Measurements from ENCODE around the gene GRID2IP.

The GRID2IP gene

DNA sequence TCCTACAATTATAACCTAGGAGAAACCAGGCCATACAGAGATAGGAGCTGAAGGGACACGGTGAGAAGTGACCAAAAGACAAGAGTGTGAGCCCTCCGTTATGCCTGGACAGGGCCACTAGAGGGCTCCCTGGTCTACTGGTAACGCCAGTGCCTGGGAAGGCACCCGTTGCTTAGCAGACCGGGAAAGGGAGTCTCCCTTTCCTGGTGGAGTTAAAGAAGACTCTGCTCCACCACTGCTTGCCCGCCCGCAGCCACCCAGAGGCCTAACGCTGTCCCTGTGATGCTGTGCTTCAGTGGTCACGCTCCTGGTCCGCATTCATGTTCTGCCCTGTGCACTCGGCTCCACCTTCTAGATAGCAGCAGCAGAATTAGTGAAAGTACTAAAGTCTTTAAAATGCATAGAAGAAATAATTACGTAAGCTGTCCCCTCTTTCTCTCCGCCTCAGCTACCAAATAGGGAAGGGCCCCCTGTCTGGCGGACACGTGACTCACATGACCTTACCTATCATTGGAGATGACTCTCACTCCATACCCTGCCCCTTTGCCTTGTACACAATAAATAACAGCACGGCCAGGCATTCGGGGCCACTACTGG lies 34.8 kb downstream of the GRID2IP start:
- peak in 4 of 5 experiments; percentile 40 to 59 (median 52) for DNase-seq

- no peak for DNase-seq
Observed at GRCh38 chr7:6513541-6513940, 37.7 kb downstream of the GRID2IP start.

DNA sequence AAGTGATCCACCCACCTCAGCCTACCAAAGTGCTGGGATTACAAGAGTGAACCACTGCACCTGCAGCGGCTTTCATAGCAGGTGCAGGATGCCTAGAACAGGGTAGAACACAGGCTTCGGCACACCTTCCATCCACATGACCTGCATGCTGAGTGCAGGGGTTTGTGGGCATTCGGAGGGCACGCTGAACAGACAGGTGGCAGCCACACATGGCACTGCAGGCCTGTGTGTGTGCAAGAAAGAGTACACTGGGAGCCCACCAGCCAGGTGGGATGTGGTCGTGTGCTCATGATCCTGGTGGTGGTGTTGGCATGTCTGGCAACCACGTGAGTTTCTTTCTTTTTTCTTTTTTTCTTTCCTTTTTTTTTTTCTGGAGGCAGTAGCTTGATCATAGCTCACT lies 38.4 kb downstream of the GRID2IP start:
- DNase-seq, result no peak

DNA sequence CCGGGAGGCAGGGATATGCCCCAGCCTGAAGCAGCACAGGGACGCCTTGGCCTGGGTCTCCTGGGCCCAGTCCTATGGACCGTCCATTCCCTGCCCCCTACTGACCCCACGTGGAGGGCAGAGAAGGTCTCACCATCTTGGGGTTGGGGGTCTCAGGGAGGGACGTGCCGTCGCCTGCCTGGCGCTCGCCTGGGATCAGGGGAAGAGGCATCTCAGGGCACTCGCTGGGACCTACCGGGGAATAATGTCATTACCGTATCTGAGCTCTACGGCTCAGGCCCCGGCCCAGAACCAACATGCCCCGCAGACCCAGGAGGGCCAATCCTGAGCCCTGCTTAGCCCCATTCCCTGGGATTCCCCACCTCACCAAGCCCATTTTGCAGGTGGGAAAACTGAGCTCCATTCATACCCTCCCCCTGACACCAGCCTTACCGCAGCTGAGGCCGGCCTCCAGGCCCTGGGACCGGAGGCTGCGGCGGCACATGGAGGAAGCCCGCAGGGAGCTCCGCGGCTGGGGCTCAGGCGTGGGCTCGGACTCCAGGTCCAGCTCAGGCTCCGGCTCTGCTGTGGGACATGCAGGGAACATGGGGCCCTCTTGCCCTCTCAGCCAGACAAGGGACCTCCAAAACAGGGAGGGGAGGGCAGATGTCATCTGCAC lies 40.7 kb downstream of the GRID2IP start:
- no peak for DNase-seq

DNA sequence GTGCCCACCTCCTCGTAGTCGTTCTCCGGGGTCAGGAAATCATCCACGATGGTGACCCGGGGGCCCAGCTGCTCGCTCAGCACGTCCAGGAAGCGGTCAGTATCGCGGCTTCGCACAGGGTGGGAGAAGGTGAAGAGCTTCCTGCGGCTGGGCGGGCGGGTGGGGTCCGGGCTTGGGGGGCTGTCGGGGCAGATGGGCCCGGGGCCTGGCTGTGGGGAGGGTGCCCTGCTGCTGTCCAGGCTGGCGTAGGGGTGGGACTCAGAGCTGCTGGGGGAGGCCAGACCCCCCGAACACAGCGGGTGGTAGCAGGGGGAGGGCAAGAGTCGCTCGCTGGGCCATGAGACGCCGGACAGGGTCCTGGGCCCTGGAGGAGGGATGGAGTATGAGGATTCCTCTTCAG lies 42.3 kb downstream of the GRID2IP start:
- no peak for DNase-seq

DNA sequence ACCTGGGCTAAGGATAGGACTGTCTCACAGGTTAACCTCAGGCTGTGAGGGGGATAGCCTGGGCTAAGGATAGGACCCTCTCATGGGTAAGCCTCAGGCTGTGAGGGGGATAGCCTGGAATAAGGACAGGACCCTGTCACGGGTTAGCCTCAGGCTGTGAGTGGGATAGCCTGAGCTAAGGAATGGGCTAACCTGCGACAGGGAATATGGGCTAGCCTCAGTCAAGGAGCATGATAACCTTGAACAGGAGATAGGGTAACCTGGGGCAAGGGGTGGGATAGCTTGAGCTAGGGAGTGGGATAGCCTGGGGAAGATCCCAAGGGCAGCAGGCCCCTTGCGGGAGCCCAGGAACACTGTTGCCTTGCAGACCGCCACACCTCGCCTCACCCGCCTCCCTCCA lies 42.7 kb downstream of the GRID2IP start:
- no peak for DNase-seq

DNA sequence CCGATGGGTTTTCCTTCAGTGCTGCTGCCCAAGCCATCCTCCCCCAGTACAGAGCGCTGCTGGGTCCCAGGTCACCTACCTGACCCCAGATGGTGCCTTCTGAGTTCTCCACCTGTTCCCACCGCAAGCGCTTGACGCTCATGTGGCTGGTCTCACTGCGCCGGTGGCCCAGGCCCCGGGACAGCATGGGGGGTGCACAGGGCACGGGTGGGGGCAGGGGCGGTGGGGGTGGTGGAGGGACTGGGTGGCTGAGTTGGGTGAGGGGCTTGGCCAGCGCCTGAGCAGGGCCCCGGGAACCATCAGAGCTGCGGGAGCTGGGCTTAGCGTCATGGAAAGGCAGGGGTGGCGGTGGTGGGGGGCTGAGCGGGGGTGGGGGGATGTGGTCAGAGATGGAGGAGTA lies 43.4 kb downstream of the GRID2IP start:
- DNase-seq, result no peak

DNA sequence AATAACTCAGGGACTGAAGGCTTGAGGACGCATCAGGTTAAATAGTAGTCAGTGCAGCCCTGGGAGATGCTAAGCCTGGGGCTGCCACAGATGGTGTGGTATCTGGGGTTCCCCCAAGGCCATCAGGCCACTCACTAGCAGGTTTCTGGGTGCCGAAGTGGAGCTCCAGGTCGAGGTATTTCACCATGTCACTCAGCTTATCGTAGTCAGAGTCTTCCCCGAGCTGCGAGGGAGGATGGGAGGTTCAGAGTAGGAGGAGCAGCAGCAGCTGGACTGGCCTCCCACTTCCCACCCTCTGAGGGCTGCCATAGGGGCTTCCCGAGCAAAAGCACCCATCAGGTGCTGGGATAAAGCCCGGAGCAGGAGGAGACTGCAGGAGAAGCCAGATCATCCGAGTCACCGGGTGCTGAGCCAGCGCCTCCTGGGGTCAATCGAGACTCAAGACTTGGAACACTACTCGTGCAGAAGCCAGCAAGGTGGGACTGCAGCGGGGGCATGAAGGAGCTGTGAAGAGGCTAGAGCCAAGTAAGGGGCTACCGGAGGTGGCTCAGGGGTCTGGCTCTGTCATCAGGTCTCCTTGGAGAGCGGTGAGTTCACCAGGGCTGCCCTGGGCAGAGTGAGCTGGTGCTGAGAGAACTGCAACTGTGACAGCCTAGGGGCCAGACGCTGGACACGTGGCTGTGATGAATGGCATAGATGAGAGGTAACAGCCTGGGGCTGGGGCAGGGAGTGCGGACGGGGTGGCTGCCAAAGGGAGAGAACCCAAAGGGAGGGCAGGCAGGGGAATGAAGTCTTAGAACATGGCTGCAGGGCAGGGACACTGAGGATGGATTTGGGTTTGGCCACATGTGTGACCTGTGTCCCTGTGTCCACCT lies 45.3 kb downstream of the GRID2IP start:
- DNase-seq, result no peak

DNA sequence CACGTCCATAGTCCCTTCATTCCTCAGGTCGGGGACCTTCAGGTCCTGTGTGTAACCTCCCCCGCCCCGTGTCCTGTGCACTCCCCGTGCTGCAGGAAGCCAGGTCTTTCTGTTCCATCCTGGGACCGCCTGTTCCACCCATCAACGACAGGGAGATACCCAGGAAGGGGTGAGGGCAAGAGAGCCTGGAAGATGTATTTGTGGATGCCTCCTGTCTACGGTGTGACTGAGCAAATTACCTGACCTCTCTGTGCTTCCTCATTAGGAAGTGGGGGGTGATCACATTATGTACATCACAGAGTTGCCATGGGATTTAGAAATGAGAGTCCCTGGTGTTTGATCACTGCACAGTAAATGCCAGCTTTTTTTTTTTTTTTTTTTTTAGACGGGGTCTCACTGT lies 46.3 kb downstream of the GRID2IP start:
- no peak for DNase-seq

- no peak for DNase-seq
Observed at GRCh38 chr7:6502886-6503285, 48.4 kb downstream of the GRID2IP start.

DNA sequence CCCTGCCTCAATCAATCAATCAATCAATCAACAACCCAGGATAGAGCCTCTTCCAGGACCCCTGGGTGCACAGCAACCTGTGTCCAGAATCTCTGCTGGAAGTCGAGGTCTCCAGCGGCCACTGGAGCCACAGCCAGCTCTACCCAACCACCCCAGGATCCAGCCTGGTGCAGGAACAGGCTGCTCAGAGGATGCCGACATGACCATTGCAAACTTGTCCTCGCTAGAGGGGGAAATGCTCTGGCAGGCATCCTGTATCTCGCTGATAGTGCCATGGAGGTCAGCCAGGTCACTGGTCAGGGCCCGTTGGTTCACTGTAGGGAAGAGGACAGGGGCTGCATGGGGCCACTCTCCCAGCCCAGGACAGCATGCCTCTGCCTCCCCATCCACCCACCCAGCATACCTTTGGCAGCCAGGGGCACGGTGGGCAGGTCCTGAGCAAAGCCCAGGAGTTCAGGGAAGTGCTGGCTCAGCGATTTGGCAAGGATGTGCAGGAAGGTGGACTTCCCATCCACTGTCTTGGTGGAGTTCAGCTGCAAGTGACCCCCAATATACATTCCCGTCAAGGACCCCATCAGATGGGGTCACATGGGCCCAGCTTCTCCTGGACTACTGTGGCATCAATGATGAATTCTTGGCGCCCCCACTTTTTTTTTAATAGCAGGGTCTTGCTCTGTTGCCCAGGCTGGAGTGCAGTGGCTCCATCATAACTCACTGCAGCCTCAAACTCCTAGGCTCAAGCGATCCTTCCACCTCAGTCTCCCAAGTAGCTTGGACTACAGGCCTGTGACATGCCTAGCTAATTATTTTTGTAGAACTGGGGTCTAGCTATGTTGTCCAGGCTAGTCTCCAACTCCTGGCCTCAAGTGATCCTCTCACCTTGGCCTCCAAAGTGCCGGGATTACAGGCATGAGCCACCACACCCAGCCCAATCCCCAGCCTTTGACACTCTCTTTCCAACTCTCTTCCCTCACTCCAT lies 49.4 kb downstream of the GRID2IP start:
- no peak for DNase-seq

GRCh38 chr7:6500691-6501090 lies 50.6 kb downstream of the GRID2IP start:
- DNase-seq, result no peak

- DNase-seq, result no peak
Observed at GRCh38 chr7:6497994-6498393, 53.3 kb downstream of the GRID2IP start.

DNA sequence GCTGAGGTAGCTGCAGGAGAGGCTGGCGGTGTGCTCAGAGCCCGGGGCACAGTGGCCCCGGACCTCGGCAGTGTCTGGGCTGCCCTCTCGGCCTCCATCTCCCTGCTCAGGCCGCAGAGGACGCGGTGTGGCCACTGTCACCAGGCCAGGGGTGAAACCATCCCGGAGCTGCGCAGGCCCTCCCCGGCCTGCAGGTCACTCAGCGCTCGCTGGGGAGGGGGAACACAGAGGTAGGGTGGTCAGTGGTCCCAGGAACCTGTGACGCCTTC lies 53.7 kb downstream of the GRID2IP start:
- DNase-seq, result no peak

DNA sequence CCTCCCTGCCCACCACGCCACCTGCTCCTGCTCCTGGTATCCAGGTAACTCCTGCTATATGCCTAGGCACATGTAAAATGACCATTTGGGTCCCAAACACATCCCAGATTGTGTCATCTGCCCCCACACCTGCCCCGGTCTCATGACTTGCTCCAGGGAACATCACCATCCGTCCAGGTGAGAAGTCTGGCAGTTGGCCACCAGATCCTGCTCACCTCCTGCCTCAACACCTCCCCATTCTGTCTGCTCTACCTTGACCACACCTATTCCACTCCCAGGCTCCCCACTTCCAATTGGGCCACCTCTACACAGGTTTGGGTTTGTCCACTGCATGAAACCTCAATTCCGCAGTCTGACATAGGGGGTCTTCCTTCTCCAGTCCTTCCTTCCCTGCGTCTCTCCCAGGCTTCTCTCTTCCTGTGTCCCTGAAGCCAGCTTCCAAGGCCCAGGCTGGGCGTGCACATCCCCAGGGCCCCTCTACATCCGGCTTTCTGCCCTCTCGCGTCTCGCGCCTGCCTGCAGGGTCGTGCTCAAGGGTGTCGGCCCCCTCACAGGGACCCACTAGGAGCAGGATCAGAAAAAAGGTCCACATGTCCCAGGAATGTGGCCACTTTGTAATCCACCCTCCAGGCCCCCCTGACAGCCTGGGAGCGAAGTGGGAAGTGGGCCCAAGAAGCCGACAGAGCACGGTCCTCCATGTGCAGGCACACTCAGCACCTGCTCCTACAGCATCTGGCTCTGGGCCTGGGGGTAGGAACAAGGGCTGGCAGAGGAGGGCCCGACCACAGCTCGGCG lies 54.2 kb downstream of the GRID2IP start:
- no peak for DNase-seq

DNA sequence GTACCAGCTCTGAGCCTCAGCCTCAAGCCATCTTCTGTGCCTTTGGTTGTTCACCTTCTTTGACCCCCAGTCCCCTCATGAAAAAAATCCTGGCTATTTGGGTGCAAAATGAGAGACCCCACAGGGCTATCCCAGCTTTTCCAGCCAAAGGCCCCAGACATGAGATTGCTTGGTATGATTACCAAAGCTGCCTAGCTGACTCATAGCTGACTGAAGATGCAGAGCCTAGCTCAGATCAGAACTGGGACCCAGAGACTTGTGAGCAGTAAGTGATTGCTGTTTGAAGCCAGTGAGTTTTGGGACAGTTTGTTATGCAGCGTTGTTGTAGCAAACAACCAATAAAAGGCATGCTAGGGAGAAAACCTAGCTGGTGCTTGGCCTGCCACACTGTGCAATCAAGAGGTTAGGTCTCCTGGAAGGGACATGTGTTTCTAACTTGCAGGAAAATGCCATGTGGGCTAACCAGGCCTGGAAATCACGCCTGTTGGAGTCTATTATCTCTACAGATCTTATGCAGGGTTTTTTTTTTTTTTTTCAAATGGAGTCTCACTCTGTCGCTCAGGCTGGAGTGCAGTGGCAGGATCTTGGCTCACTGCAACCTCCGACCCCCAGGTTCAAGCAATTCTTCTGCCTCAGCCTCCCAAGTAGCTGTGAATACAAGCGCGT lies 55.5 kb downstream of the GRID2IP start:
- peak in 1 of 5 experiments; percentile 7 for DNase-seq

DNA sequence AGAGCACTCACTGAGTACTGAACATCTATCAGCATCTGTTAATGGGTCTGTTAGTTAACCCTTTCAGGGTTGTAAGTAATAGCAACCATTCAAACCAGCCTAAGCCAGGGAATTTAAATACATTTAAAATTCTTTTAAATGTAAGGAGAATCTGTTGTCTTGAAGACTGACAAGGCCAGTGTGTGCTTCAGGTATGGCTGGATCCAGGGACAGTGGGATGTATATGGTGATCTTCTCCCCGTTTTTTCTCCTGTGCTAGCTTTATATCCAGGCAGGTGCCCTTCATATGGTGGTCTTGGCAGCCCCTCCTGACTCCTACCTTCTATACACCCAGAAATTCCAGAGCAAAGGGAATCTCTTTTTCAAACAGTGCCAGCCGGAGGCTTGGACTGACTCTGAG lies 56.9 kb downstream of the GRID2IP start:
- DNase-seq, result no peak

DNA sequence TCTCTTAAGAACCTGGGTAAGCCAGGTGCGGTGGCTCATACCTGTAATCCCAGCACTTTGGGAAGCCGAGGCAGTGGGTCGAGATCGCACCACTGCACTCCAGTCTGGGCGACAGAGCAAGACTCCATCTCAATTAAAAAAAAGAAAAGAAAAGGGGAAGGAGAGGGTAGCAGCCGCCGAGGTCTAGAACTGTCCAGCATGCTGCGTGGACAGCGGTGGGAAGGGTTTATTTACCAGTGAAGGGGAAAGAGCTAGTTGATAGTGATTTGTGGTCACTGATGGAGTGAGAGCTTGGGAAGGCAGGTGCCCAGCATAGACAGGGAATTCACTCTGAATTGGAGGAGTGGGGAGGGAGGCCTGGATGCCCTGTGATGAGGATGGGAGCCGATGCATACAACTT lies 60.1 kb downstream of the GRID2IP start:
- DNase-seq, result no peak

DNA sequence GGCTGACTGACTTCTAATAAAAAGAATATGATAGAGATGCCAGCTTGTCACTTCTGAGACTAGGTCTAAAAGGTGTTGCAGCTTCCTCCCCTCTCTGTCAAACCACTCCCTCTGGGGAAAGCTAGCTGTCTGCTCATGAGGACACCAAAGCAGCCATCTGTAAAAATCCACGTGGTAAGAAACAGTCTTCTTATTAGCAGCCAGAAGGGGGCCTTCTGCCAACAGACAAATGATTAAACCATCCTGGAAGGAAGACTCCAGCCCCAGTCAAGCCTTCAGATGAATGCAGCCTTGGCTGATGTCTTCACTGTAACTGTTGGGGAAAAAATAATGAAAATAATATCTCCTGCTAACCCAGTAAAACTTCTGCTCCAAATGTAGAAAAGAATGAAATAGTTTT lies 61.6 kb downstream of the GRID2IP start:
- DNase-seq, result peak in 1 of 5 experiments; percentile 34

- no peak for DNase-seq
Observed at GRCh38 chr7:6487184-6487545, 64.1 kb downstream of the GRID2IP start.

DNA sequence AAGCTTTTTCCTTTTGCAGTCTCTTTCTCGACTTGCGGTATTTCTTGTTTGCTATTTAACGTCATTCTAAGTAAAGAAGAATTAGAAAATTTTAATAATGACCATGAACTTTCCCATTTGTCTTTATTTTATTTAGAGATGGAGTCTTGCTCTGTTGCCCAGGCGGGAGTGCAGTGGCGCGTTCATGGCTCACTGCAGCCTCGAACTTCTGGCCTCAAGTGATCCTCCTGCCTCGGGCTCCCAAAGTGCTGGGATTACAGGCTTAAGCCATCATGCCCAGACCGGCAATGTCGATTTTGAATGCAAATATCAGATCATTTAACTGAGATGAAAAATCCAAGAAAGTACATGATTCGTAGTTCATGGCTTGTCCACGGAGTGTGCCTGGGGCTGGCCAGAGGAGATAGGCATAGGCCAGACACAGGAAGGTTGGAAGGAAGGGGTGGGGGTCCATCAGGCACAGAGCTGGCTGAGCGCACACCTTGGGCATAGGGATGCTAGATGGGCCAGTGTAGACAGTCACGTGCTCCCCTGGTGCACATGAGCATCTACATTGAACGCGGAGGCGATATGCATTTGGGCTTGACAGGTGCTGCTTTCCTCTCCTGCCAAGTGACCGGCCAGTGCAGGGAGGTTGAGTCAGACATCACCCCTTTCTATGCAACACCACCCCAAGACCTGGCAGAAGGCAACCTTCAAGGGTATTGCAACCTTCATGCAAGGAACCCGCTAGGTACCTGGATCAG lies 64.7 kb downstream of the GRID2IP start:
- no peak for DNase-seq
